GM12801 (cell line): ENCODE results near the gene AOC1.

Experiments
- CTCF ChIP-seq: IDR thresholded peaks from one replicate; pipeline ENCODE4 v1.5.1; 2011; ENCODE audit warnings: control low read depth; ENCODE audit not compliant: insufficient read length; ENCODE audit errors: extremely low read depth

AOC1 gene

GRCh38 chr7:150849204-150849775, 3.0 kb upstream of the AOC1 start:
- no peak for TF ChIP-seq CTCF

GRCh38 chr7:150850273-150850672, 2.0 kb upstream of the AOC1 start:
- no peak for TF ChIP-seq CTCF

- TF ChIP-seq CTCF = no peak
Measured at GRCh38 chr7:150851492-150852370, 586 bp upstream of the AOC1 start.

- no peak for TF ChIP-seq CTCF
Measured at GRCh38 chr7:150854066-150855000, 2.0 kb downstream of the AOC1 start.

- no peak for TF ChIP-seq CTCF
Measured at GRCh38 chr7:150855046-150855445, 2.7 kb downstream of the AOC1 start.

GRCh38 chr7:150855476-150856302, 3.4 kb downstream of the AOC1 start:
- no peak for TF ChIP-seq CTCF
